Measurements from ENCODE around the gene AK9.
A peak's percentile ranks its signal among the peaks of the same experiment; 100 is the strongest.

Gene AK9

DNA sequence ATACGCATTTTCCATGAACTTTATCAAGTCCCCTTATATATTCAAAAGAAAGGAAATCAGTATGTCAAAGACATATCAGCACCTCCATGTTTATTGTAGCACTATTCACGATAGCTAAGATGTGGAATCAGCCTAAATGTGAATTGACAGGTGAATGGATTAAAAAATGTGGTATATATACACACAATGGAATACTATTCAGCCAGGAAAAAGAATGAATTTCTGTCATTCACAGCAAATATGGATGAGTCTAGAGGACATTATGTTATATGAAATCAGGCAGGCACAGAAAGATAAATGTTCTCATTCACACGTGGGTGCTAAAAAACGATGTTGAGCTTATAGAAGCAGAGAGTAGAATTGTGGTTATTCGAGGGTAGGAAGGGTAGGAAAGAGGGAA, 5.4 kb upstream of the AK9 start:
- no peak for DNase-seq (ENCODE audit: low read depth in 3 of 3)

DNA sequence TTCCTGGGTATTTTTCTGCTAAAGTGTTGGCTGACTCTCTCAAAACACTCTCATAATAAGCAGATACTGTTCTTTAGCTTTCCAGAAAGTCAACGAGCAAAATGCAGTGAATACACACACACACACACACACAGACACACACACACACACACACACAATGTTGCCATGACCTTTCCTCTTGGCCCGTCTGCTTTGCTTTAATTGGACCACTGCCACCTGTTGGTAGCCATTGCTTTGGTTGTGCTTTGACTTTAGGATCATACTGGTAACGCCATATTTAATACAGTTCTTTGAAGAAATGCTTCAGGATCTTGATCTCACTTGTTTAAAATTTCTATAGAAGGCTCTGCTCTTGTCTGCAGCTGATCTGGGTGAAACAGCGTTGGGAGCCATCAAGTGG, 4.5 kb upstream of the AK9 start:
- no peak for DNase-seq (ENCODE audit: low read depth in 3 of 3)

- DNase-seq (ENCODE audit: low read depth in 3 of 3): no peak
Observed at GRCh38 chr6:109693111-109693510, 2.1 kb upstream of the AK9 start.

- peak in 1 of 3 experiments; percentile 67 for DNase-seq (ENCODE audit: low read depth in 3 of 3)
Observed at GRCh38 chr6:109690373-109690736, 647 bp downstream of the AK9 start.

- DNase-seq (ENCODE audit: low read depth in 3 of 3): no peak
Observed at GRCh38 chr6:109687271-109687761, 3.7 kb downstream of the AK9 start.

DNA sequence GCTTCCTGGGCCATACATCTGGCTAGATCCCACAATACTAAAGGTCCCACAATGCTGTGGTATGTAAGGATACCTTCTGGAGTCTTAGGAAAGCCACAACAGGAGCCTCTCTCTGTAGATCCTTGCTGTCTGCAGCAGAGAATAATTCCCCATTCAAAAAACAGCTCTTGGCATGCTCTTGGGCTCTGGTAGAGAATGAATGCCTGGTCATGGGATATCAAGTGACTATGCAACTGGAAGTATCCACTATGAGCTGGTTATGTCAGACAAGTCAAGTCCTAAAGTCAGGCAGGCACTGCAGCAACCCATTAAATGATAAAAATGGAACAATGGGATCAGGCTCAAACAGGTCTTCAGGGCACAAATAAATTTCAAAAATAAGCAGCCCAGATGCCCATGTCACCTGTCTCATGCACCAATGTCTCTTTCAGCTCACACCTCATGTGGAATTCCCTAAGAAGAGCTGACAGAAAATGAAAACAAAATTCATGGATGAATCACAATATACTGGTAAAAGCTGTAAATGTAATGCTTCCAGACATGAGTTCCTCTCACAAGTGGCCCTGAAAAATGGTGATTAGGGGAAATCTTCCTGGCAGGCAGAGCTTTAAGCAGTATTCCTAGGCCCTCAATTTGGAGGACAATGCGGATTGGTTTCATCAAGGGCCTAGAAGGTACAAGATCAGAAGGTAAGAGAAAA, 4.3 kb downstream of the AK9 start:
- DNase-seq (ENCODE audit: low read depth in 3 of 3): no peak

GRCh38 chr6:109678661-109679505, 12.1 kb downstream of the AK9 start:
- peak in 1 of 3 experiments; percentile 25 for DNase-seq (ENCODE audit: low read depth in 3 of 3)

GRCh38 chr6:109678240-109678639, 12.8 kb downstream of the AK9 start:
- DNase-seq (ENCODE audit: low read depth in 3 of 3): no peak

DNA sequence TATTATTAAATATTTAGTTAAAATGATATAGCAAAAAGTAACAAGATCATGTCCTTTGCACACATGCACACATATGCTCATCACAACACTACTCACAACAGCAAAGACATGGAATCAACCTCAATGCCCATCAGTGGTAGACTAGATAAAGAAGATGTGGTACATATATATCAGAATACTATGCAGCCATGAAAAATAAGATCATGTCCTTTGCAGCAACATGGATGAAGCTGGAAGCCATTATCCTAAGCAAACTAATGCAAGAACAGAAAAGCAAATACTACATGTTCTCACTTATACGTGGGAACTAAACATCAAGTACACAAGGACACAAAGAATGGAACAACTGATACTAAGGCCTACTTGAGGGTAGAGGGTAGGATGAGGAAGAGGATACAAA, 14.3 kb downstream of the AK9 start:
- no peak for DNase-seq (ENCODE audit: low read depth in 3 of 3)

DNA sequence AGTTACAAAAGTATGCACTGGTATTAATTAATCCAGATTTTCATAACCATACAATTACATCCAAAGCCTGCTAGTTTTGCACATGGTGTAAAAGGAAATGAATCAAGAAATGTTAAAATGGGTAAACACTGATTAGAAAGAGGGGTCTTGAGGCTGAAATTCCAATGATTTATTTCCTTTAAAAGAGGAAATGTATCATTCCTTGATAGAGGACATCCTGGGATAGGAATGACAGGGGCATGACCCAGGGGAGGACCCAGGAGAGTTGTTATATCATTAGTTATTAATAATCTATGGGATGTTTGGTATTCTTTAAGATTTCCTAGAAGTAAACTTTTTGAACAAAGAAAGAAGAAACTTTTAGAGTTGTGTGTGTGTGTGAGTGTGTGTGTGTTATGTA, 18.2 kb downstream of the AK9 start:
- DNase-seq (ENCODE audit: low read depth in 3 of 3): no peak

DNA sequence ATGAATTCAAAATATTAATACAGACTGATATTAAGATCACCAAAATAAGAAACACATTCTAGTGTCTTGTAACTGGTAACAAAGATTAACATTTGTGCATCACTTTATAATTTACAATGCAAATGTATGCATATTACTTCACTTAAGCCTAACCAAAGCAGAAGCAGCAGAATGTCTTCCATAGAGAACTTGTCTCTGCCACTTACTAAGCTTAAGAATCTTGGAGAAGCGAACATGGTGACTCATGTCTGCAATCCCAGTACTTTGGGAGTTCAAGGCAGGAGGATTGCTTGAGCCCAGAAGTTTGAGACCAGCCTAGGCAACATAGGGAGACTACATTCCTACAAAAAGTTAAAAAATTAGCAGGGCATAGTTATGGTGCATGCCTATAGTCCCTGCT, 18.8 kb downstream of the AK9 start:
- no peak for DNase-seq (ENCODE audit: low read depth in 3 of 3)

DNA sequence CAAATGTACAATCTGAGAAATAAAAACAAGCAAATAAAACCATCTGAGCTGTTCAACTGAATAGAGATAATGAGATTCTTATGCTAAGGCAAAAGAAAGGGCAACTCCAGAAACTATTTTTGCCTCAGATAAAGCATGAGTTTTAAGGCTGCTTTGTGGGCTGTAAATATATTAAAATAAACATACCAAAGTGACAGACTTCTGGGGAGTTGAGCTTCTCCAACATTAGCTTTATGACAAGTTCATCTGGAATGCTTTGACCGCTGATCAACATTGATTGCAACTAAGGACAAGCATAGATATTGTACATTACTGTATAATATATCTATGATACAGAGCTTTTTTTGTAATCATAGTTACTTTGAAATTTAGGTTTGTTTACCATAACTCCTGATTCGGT, 19.3 kb downstream of the AK9 start:
- no peak for DNase-seq (ENCODE audit: low read depth in 3 of 3)

DNA sequence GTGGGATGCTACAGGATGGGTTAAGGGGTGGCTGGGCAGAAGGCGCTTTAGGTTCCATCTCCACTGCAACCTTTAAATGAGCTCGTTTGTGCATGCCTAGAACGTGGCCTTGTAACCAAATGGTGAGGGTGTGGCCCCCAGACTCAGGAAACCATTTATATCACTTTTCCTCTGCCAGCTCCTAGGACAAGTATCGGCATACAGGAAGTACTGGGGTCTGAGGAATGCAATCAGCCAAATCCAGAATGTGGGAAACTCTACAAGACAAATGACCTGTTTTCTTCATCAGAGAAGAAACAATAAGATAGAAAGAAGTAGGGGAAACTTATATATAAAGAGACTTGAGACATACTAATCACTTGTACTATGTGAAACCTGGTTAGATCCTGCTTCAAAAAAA, 21.2 kb downstream of the AK9 start:
- DNase-seq (ENCODE audit: low read depth in 3 of 3): no peak

GRCh38 chr6:109662192-109662591, 28.8 kb downstream of the AK9 start:
- no peak for DNase-seq (ENCODE audit: low read depth in 3 of 3)

DNA sequence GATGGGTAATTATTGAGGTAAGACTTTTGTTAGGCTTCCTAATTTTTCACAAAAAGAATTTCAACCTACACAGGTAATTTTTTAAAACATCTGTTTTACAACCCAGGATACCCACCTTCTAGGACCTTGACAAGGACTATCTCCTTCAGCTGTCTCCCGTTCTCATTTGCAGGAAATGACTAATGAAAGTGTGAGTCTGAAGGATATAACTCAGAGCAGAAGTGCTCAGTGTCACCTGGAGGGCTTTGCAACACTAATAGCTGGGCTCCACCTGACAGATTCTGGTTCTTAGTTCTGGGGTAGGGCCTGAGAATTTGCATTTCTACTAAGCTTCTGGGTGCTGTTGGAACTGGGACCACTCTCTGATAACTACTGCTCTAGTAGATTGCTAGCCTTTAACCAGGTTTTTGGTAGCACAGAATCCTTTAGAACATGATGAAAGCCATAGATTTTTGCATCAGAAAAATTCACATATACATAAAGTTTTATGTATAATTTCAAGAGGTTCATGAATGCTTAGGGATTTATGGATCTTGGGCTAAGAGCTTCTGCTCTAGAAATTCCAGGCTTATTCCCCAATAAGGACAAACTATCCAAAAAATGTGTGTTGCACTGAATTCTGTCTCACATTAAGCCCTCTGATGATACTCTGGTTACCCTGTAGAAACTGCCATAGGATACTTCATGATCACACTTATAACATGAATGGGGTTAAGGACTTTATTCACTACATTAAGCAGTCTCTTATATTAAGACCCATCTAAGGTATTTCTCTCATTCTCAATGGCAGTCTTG, 30.3 kb downstream of the AK9 start:
- DNase-seq (ENCODE audit: low read depth in 3 of 3): no peak

DNA sequence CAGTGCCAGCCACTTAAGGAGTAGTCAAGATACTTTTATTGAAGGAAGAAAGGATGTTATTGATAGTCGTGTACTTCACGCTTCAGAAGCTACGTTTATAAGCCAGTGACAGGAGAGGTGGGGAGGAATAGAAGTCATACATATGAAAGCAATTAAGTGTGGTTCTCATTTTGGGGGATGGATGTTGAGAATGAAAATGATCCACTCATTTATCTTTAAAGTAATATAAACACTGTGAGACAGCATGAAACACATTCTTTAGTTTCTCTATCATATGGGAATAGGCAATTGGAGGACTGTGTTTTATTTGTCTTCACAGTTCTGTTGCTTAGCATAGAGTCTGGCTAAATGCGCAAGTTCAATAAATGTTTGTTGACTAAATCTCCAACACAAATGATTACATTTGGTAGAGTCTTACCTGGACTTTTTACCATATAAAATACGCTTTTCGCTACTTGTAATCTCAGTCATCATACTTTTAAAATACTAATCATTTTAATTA, 35.2 kb downstream of the AK9 start:
- DNase-seq (ENCODE audit: low read depth in 3 of 3): no peak

GRCh38 chr6:109653264-109653663, 37.7 kb downstream of the AK9 start:
- DNase-seq (ENCODE audit: low read depth in 3 of 3): no peak

GRCh38 chr6:109644131-109644530, 46.9 kb downstream of the AK9 start:
- no peak for DNase-seq (ENCODE audit: low read depth in 3 of 3)

DNA sequence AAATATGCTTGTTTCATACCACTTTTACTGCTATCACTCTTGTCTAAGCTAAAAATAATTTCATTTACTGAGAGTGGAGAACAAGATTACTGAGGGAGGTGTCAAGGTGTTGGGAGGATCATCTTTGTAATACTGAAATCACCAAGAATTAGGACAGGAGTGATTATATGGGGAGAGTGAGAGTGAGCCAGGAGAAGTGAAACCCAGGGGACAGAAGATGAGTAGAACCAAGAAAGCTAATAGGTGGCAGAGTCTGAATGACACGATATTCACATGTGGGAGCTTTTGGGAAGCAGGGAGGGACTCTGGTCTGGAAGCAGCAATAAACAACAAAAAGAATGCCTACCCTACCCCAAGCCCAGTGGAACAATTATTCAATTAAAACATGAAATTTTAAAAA, 58.6 kb downstream of the AK9 start:
- no peak for DNase-seq (ENCODE audit: low read depth in 3 of 3)

DNA sequence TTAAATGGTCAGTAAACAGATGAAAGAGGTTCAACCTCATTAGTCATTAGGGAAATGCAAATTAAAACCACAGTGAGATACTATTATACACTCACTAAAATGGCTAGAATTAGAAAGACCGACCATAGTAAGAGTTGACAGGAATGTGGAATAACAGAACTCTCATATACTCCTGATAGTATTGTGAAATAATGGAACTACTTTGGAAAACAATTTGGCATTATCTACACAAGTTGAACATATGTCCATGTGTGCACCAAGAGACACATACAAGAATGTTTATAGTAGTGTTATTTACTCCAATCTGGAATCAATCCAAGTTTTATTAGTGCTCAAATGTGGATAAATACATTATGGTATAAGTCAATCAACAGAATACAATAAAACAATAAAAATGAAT, 59.6 kb downstream of the AK9 start:
- DNase-seq (ENCODE audit: low read depth in 3 of 3): no peak

- DNase-seq (ENCODE audit: low read depth in 3 of 3): no peak
Observed at GRCh38 chr6:109628158-109629000, 62.6 kb downstream of the AK9 start.

All from stimulated activated CD4-positive, alpha-beta T cell treated with anti-CD3 and anti-CD28 coated beads, TNF-alpha, amount 100 ng/mL, for 24 hours (primary cell).